GM19452 (cell line): ENCODE results near the gene ZWILCH.
"Not testable (repeated sequence)": the region's sequence is repeated elsewhere in the genome, so short reads cannot be mapped to it uniquely, and the experiment has no call there.

Experiments used
- ATAC-seq: cut with Tn5 transposase; IDR thresholded peaks from one replicate; pipeline ENCODE4 v1.9.1; 2021; ENCODE audit not compliant: unreplicated experiment

ZWILCH gene

GRCh38 chr15:66486887-66487286 lies 18.2 kb upstream of the ZWILCH start:
- no peak for ATAC-seq

GRCh38 chr15:66488525-66488924 lies 16.6 kb upstream of the ZWILCH start:
- no peak for ATAC-seq

- ATAC-seq: no peak
Observed at GRCh38 chr15:66489179-66489791, 15.8 kb upstream of the ZWILCH start.

- no peak for ATAC-seq
Observed at GRCh38 chr15:66491846-66492245, 13.3 kb upstream of the ZWILCH start.

- ATAC-seq: no peak
Observed at GRCh38 chr15:66494262-66494661, 10.9 kb upstream of the ZWILCH start.

GRCh38 chr15:66496951-66497501 lies 8.1 kb upstream of the ZWILCH start:
- ATAC-seq: peak; percentile 4

GRCh38 chr15:66497502-66498455 lies 7.3 kb upstream of the ZWILCH start, which contains the start of gene SNAPC5:
SNAPC5 (minus strand) TSS chr15:66497762; CDS start chr15:66497731, 31 bp downstream.
- ATAC-seq: peak; percentile 76

- ATAC-seq: no peak
Observed at GRCh38 chr15:66498501-66499386, 6.4 kb upstream of the ZWILCH start.

GRCh38 chr15:66500346-66500745 lies 4.8 kb upstream of the ZWILCH start:
- not testable (repeated sequence) for ATAC-seq

- ATAC-seq: no peak
Observed at GRCh38 chr15:66502491-66502890, 2.6 kb upstream of the ZWILCH start.

- ATAC-seq: not testable (repeated sequence)
Observed at GRCh38 chr15:66503041-66503648, 2.0 kb upstream of the ZWILCH start.

- no peak for ATAC-seq
Observed at GRCh38 chr15:66503780-66504562, 1.2 kb upstream of the ZWILCH start.

- peak; percentile 23 for ATAC-seq
Observed at GRCh38 chr15:66505430-66505811, 295 bp downstream of the ZWILCH start.

GRCh38 chr15:66505818-66506217 lies 692 bp downstream of the ZWILCH start:
- ATAC-seq: no peak

GRCh38 chr15:66508293-66508883 lies 3.3 kb downstream of the ZWILCH start:
- no peak for ATAC-seq

- no peak for ATAC-seq
Observed at GRCh38 chr15:66514586-66514985, 9.5 kb downstream of the ZWILCH start.

- no peak for ATAC-seq
Observed at GRCh38 chr15:66515901-66516322, 10.8 kb downstream of the ZWILCH start.

GRCh38 chr15:66523926-66524325 lies 18.8 kb downstream of the ZWILCH start:
- no peak for ATAC-seq

GRCh38 chr15:66524838-66525237 lies 19.7 kb downstream of the ZWILCH start:
- no peak for ATAC-seq
